Amygdala (tissue), 56 donors: ENCODE data around the gene KIAA0753.

Experiments
- DNase-seq, 56 donors: peaks; one replicate each; lab custom pipeline; 2025; lab: John Stamatoyannopoulos, UW

KIAA0753 gene

GRCh38 chr17:6643451-6644125, 3.1 kb upstream of the KIAA0753 start:
- DNase-seq, result no peak

DNA sequence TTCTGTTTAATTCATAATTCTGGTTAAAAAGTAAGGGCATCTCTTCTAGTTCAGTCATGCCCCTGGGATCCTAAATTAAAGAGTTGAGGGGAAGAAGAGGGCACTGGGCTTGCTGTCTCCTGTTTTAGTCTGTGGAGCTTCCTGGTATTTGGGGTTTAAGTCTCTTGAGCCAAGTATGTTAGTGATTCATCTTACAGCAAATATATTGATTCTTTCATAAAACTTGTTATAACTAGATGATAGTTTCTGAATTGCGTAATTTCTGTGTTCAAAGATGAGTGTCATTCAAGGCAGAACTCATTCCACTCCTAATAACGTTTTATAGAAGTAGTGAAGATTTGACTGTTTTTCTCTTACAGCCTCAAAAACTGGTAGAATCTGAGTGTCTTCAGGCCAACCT, 2.1 kb upstream of the KIAA0753 start:
- DNase-seq, result no peak

GRCh38 chr17:6641247-6641863, 844 bp upstream of the KIAA0753 start:
- DNase-seq, result peak in 1 of 56 donors; percentile 57

DNA sequence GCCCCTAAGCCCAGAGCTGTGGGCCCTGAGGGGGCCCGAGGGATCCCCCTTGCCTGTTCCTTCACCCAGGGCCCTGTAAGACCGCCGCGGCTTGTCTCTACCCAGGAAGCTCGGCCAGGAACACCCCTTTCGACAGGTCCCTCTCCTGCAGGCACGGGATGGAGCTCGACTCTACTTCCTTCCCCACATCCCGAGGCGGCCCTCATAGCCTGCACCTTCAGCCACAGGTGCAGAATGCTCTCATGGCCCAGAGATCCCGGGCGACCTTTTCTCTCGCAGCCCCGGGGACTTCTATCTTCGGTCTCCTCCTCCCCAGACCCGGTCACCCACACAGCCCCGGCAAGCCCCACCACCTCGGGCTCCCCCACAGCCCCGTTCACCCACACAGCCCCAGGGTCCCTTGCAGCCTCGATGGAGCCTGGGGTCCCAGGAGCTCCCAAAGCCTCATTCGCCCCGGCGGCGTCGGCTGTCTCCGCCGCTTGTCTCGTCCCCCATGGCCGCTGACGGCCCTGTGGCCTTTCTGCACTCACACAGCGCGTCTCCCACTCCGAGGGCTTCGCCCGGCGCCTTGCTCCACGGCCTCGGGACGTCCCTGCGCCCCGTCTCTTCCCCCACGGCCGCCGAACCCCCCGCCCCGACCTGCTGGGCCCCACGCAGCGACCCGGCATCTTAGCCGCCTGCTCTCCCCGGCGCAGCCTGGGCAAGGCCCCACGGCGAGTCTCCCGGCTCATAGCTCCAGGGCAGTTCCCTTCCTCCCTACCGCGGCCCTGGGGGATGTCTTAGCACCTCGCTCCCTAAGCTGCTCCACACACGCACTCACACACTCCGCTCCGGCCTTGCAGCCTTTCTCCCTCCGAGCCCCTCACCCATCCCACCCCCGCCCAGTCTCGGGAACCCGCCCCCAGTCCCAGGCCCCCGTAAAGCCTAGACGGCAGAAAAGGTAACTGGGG, 650 bp downstream of the KIAA0753 start:
- peak in 2 of 56 donors; percentile 75 to 81 for DNase-seq

DNA sequence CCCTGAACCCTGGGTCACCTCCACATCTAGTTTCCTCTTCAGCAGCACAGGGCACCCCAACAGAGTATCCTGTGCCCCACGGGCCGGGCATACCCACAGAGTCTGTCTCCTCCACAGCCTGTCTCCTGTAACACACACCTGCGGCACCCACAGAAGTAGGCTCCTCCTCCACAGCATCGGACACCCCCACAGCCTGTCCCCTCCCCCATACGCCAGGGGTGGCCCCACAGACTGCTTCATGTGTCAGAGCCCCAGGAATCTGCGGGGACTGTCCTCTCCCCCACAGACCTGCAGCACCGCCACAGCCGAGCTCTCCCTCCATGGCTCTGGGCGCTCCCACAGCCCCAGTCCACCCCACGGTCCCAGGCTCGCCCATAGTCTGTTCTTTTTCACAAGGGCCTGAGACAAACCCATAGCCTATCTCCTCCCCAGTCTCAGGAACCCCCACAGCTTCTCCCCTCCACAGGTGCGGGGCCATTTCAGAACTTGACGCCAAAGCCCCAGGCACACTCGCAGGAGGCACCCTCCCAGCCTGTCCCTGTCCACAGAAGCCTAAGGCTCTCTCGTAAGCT, 1.4 kb downstream of the KIAA0753 start:
- peak in 1 of 56 donors; percentile 11 for DNase-seq

DNA sequence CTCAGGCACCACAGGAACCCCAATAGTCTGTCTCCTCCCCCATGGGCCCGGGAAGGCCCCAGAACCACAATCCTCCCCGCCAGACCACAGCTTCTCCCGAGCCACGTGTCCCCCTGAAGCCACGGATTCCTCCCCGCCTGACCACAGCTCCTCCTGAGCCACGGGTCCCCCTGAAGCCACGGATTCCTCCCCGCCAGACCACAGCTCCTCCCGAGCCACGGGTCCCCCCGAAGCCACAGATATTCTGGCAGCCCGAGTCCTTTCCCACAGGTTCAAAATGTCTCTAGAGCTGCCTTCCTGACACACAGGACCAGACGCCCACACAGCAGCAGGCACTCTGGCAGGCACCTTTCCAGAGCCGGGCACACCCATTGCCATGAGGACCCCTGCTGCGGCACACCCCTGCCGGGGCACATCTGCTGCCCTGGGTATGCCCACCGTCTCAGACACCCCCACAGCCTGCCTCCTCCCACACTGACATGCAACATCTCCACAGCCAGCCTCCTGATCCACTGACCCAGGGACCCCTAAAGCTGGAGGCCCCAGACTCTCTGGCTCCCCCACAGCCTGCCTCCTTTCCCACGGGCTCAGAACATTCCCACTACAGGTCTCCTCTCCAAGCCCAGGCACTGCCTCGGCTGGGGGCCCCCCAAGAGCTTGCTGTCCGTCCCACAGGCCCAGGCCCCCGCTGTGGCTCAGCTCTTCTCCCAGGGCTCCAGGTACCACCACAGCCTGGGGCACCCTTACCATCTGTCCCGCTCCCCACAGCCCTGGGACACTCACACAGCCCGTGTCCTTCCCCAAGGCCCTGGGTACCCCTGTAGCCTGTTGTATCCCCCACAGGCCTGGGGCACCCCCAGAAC, 2.2 kb downstream of the KIAA0753 start:
- DNase-seq, result no peak

DNA sequence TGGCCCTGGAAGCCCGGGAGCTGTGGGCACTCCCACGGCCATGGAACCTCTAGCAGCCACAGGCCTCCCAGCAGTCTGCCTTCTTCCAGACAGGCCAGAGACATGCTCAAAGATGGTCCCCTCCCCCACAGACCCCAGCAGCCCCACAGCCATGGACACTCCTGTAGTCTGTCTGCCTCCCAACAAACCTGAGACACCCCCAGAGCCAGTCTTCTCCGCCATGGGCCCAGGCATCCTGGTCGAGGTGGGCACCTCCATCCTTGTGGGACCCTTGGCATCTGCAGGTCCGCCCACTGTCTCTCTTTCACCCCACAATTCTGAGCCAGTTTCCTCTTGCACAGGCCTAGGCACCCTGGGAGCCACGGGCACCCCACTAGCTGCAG, 3.1 kb downstream of the KIAA0753 start:
- DNase-seq, result no peak

- no peak for DNase-seq
Measured at GRCh38 chr17:6636616-6637457, 3.7 kb downstream of the KIAA0753 start.

DNA sequence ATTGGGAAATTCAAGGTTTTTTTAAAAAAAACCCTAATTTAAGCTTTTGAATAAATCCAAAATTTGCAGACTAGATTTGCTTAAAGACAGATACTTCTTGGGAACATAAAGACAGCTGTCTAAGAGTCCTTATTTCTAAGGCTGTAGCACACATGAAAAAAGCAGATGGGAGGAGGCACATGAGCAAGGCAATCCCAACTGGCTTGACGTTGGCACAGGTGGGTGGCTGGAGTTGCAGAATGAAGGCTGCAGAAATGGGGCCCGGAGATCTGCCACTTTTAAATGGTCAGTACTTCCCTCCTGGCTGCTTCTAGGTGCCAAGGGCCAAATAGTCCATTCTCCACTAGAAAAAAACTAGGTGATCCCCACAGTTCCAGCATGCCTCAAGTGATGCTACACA, 4.4 kb downstream of the KIAA0753 start:
- DNase-seq, result peak in 1 of 56 donors; percentile 10

DNA sequence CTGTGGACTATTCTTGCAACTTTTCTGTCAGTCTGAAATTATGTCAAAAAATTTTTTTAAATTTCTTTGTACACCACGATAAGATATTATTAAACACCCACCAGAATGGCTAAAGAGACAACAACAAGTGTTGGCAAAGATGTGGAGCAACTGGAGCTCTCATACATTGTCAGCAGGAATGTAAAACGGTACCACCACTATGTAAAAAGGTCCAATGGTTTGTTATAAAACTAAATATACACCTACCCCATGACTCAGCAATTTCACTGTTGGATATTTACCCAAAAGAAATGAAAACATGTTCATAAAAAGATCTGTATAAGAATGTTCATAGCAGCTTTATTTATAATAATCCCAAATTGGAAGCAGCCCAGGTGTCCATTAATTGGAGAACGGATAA, 7.2 kb downstream of the KIAA0753 start:
- DNase-seq, result no peak

- DNase-seq, result no peak
Measured at GRCh38 chr17:6632530-6632929, 8.0 kb downstream of the KIAA0753 start.

GRCh38 chr17:6630390-6630789, 10.1 kb downstream of the KIAA0753 start:
- no peak for DNase-seq

DNA sequence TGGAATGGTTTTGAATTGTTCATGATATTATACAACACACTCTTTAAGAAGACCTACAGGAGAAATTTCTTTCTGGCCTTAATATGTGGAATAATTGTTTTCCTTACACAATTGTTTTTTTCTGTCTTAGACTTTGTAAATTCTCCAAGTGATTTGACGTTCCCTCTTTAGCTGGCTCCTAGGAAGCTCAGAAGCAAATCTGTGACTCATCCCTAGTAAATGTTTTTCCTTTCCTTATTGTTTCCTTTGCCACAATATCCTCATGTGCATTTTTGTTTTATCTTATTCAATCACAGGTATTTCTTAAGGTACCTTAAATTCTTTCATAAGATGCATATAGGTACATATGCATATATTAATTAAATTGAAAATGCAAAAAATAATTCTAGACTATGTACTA, 13.5 kb downstream of the KIAA0753 start:
- DNase-seq, result no peak

DNA sequence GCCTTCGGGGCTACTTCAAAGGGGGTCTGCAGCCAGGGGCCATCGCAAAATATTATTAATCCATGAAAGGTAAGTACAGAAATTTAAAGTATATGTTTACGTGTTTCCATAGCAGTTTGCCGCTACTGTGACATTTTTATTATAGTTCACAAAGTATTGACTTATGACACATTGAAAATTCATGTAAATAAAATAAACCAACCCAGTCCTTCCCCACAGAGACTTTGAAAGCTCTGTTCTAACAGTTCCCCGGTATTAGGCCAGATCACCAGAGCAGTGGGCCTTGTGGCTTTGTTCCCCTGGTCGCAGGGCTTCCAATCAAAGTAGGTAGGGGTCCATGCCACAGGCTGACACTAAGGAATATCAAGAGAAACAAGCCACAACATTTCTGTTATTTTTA, 13.9 kb downstream of the KIAA0753 start:
- DNase-seq, result no peak

- DNase-seq, result no peak
Measured at GRCh38 chr17:6623941-6624340, 16.6 kb downstream of the KIAA0753 start.

GRCh38 chr17:6611231-6611630, 29.3 kb downstream of the KIAA0753 start:
- no peak for DNase-seq

- no peak for DNase-seq
Measured at GRCh38 chr17:6610011-6610410, 30.5 kb downstream of the KIAA0753 start.

DNA sequence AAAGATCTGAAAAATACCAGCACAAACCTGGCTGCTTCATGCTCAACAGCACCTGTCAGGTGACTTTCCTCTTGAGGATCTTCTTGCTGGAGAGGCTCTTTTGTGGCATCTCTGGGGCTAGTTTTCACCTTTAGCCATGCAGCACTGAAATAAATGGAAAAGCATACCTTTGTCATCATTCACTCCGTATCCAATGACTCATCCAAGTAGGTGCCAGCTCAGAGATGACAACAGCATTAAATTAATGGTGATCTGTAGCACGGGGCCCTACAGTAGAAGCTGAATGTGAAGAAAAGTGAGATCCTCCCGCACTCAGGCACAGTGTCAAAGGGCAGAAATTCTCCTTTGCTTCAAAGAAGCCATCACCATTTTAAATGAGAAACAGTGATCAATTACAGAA, 32.2 kb downstream of the KIAA0753 start:
- DNase-seq, result no peak

DNA sequence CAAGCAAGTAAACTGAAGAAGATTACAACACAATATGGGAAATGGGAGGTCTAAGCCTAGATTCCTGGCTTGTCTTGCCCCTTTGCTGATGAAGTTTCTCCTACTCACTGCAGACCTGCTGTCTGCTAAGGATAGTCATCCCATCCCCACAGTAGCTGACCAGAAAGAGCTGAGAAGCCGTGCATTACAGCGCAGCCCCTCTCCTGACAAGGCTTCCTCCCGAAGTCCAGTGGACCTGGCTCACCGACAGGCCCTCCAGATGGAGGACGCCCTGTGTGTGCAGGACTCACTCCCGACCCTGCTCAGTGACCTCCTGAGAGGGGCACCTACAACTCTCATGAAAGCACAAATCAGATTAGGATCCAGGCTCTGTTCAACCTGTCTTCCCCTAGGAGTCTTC, 35.4 kb downstream of the KIAA0753 start:
- no peak for DNase-seq
